ENCODE results near the gene TFF1.

The TFF1 gene

GRCh38 chr21:42398436-42399028 lies 32.2 kb upstream of the TFF1 start:
- no peak for DNase-seq (ENCODE audit: low read depth)

GRCh38 chr21:42397746-42398394 lies 31.5 kb upstream of the TFF1 start:
- no peak for DNase-seq (ENCODE audit: low read depth)

GRCh38 chr21:42396799-42397745 lies 30.7 kb upstream of the TFF1 start:
- no peak for DNase-seq (ENCODE audit: low read depth)

- no peak for DNase-seq (ENCODE audit: low read depth)
These were observed 29.7 kb upstream of the TFF1 start, which contains the start of gene TMPRSS3 for GRCh38 chr21:42395905-42396651. TMPRSS3 (minus strand) TSS chr21:42396052; CDS start chr21:42395417, 635 bp downstream.

GRCh38 chr21:42395302-42395701 lies 29.0 kb upstream of the TFF1 start:
- no peak for DNase-seq (ENCODE audit: low read depth)

- DNase-seq (ENCODE audit: low read depth): no peak
These were observed 27.2 kb upstream of the TFF1 start for GRCh38 chr21:42393443-42393950.

GRCh38 chr21:42392731-42393442 lies 26.6 kb upstream of the TFF1 start:
- no peak for DNase-seq (ENCODE audit: low read depth)

- DNase-seq (ENCODE audit: low read depth): no peak
These were observed 25.0 kb upstream of the TFF1 start for GRCh38 chr21:42391297-42391696.

- no peak for DNase-seq (ENCODE audit: low read depth)
These were observed 24.4 kb upstream of the TFF1 start for GRCh38 chr21:42390696-42391095.

GRCh38 chr21:42390193-42390592 lies 23.9 kb upstream of the TFF1 start:
- no peak for DNase-seq (ENCODE audit: low read depth)

GRCh38 chr21:42389449-42389835 lies 23.1 kb upstream of the TFF1 start:
- no peak for DNase-seq (ENCODE audit: low read depth)

- no peak for DNase-seq (ENCODE audit: low read depth)
These were observed 22.6 kb upstream of the TFF1 start for GRCh38 chr21:42388740-42389448.

- no peak for DNase-seq (ENCODE audit: low read depth)
These were observed 21.6 kb upstream of the TFF1 start for GRCh38 chr21:42387843-42388340.

- DNase-seq (ENCODE audit: low read depth): no peak
These were observed 20.8 kb upstream of the TFF1 start for GRCh38 chr21:42387164-42387563.

- DNase-seq (ENCODE audit: low read depth): no peak
These were observed 19.8 kb upstream of the TFF1 start for GRCh38 chr21:42386034-42386591.

GRCh38 chr21:42385619-42386018 lies 19.3 kb upstream of the TFF1 start:
- no peak for DNase-seq (ENCODE audit: low read depth)

GRCh38 chr21:42384989-42385388 lies 18.7 kb upstream of the TFF1 start:
- DNase-seq (ENCODE audit: low read depth): no peak

- DNase-seq (ENCODE audit: low read depth): no peak
These were observed 18.0 kb upstream of the TFF1 start for GRCh38 chr21:42384156-42384945.

- DNase-seq (ENCODE audit: low read depth): no peak
These were observed 17.0 kb upstream of the TFF1 start for GRCh38 chr21:42383331-42383730.

Measured in EH (cell line).